HepG2 (cell line): ENCODE results near the gene HBQ1. TPM values are rescaled to one million over a fixed set of nuclear protein-coding genes. Genes with fewer than 3 reads are reported as not detected.
"Not testable (repeated sequence)": the region's sequence is repeated elsewhere in the genome, so short reads cannot be mapped to it uniquely, and the experiment has no call there.

Source experiments
- ATAC-seq: fragments of 200-7000 bp; cut with Tn5 transposase; 3 replicates; pipeline ENCODE4 v1.9.1; 2020; ENCODE audit warnings: mild to moderate bottlenecking, moderate library complexity
- BruUV-seq: library from RNA; stranded (reverse); fragments of 400-500 nt; replicated peaks from 2 replicates; lab custom pipeline; 2021; lab: Mats Ljungman, UMichigan
- CTCF ChIA-PET: fragments of 300-600 bp; formaldehyde crosslinking; extraction: SDS; loops from one replicate; lab custom pipeline; 2021; ENCODE audit warnings: low total read pairs, inconsistent platforms, low intra/inter-chr PET ratio; lab: Yijun Ruan, JAX
- POLR2A ChIA-PET: fragments of 350-600 bp; sonication (Branson Sonifier 250); formaldehyde crosslinking; loops from one replicate; lab custom pipeline; 2020; ENCODE audit warnings: antibody characterized with exemption, inconsistent platforms; lab: Yijun Ruan, JAX
- DNase-seq: peaks from one replicate; pipeline ENCODE4 v3.0.0-alpha.2; 2015; ENCODE audit warnings: low spot score
- FAIRE-seq: peaks from 3 replicates; lab custom pipeline; 2011; peaks lifted over from hg19 to GRCh38; lab: Jason Lieb, UNC
- H2AFZ ChIP-seq: one replicate; pipeline ENCODE4 v1.6.1; 2011; ENCODE audit warnings: low read length, inconsistent platforms
- H3K27ac ChIP-seq: fragments of 300-600 bp; 3 replicates; pipeline ENCODE4 v1.8.0; 2011; ENCODE audit warnings: mixed run types, mild to moderate bottlenecking, mixed read lengths, low read length, inconsistent platforms; ENCODE audit not compliant: insufficient read depth; ENCODE audit errors: extremely low read length
- H3K27me3 ChIP-seq, 2 experiments: fragments of 200-600 bp in 1 of 2; 2 replicates in 1 of 2; 3 replicates in 1 of 2; pipeline versions ENCODE4 v1.6.0 to v1.8.0; 2011; ENCODE audit warnings: low read length in 2 of 2, mild to moderate bottlenecking in 2 of 2, moderate library complexity in 2 of 2, inconsistent platforms in 1 of 2; ENCODE audit not compliant: insufficient read depth in 2 of 2, control insufficient read depth in 1 of 2
- H3K36me3 ChIP-seq, 2 experiments: fragments of 200-600 bp in 1 of 2; replicated peaks in 1 of 2; 2 replicates in 1 of 2; 3 replicates in 1 of 2; pipeline versions ENCODE4 v1.5.1 to v1.8.0; 2011; ENCODE audit warnings: low read length in 2 of 2, inconsistent platforms in 1 of 2; ENCODE audit not compliant: insufficient read depth in 2 of 2, control insufficient read depth in 1 of 2
- H3K4me1 ChIP-seq: 2 replicates; pipeline ENCODE4 v1.5.1; 2012; ENCODE audit warnings: low read length, inconsistent platforms; ENCODE audit not compliant: insufficient read depth
- H3K4me2 ChIP-seq: 2 replicates; pipeline ENCODE4 v1.6.0; 2011; ENCODE audit warnings: low read depth, low read length, inconsistent platforms
- H3K4me3 ChIP-seq, 3 experiments: fragments of 200-600 bp in 1 of 3; sonication (generic), shearing (Covaris generic) in 1 of 3; replicated peaks in 1 of 3; 2 replicates each; pipeline ENCODE4 v1.5.1; 2011 to 2016; ENCODE audit warnings: low read length in 3 of 3, inconsistent platforms in 2 of 3, low read depth in 2 of 3, mild to moderate bottlenecking in 2 of 3, control low read depth in 1 of 3, mixed read lengths in 1 of 3; ENCODE audit not compliant: insufficient read depth in 1 of 3
- H3K79me2 ChIP-seq: one replicate; pipeline ENCODE4 v1.6.1; 2011; ENCODE audit warnings: low read length, inconsistent platforms; ENCODE audit not compliant: insufficient read depth
- H3K9ac ChIP-seq: 2 replicates; pipeline ENCODE4 v1.6.0; 2011; ENCODE audit warnings: mild to moderate bottlenecking, low read depth, low read length, inconsistent platforms; ENCODE audit not compliant: insufficient read depth
- H3K9me3 ChIP-seq: 2 replicates; pipeline ENCODE4 v1.5.1; 2012; ENCODE audit warnings: mild to moderate bottlenecking, low read length
- H4K20me1 ChIP-seq: 2 replicates; pipeline ENCODE4 v1.6.0; 2011; ENCODE audit warnings: inconsistent platforms, mild to moderate bottlenecking, low read length, moderate library complexity; ENCODE audit not compliant: insufficient read depth
- DNMT1 ChIP-seq: sonication (generic); formaldehyde crosslinking; IDR thresholded peaks from 2 replicates; pipeline ENCODE4 v1.5.1; 2020; ENCODE audit warnings: mild to moderate bottlenecking, missing genetic modification reagents
- KDM2A ChIP-seq: sonication (generic); formaldehyde crosslinking; IDR thresholded peaks from 2 replicates; pipeline ENCODE4 v1.4.0; 2020; ENCODE audit warnings: low read depth, missing genetic modification reagents, borderline replicate concordance
- ZNF800 ChIP-seq: sonication (generic); formaldehyde crosslinking; IDR thresholded peaks from 2 replicates; pipeline ENCODE4 v1.4.0; 2020; ENCODE audit warnings: missing genetic modification reagents
- WGBS: methylation state at CpG from one replicate; pipeline ENCODE4 v1.1.6; 2017; ENCODE audit warnings: low lambda C conversion rate; 5-methylcytosine and 5-hydroxymethylcytosine counted together
- in situ Hi-C: cut with HindIII; loops from 2 replicates; pipeline ENCODE4 v1.10.0; 2017; ENCODE audit warnings: low pct_unique_long_range_greater_than_20kb; ENCODE audit not compliant: extremely low pct_ligation_motif_present
- intact Hi-C: fragments of 100-400 bp; cut with micrococcal nuclease; formaldehyde crosslinking; loops from one replicate; pipeline ENCODE4 v1.10.0; 2022; ENCODE audit not compliant: unreplicated experiment
- polyA plus RNA-seq, 8 experiments: library from polyadenylated mRNA; depleted of rRNA in 3 of 8; stranded (reverse) in 7 of 8; unstranded in 1 of 8; fragments of >200 nt; fragmentation: Illumina TruSeq in 4 of 8; extraction: Trizol in 4 of 8; gene quantifications; 2 replicates each; pipeline versions ENCODE4 v1.2.1 to v1.2.3, GENCODE V29; 2011 to 2016; ENCODE audit warnings: low read depth in 4 of 8, missing spikeins in 1 of 8, mixed read lengths in 1 of 8; ENCODE audit not compliant: insufficient read depth in 1 of 8
- total RNA-seq, 5 experiments: library from RNA; depleted of rRNA; stranded (reverse); fragments of >200 nt; fragmentation: Illumina TruSeq; extraction: Trizol; gene quantifications; 2 replicates each; pipeline ENCODE4 v1.2.3, GENCODE V29; 2016; ENCODE audit warnings: low read depth in 1 of 5

Gene HBQ1
- total and polyA plus RNA-seq, 2 of the 13 experiments (the other 11 are each of a cell fraction or from before 2014, with no cell fraction given): 4.9 to 7.4 TPM

- H3K9ac ChIP-seq, H3K9me3 ChIP-seq, ATAC-seq, H3K4me3 ChIP-seq, CTCF ChIA-PET, H2AFZ ChIP-seq, intact Hi-C loops, H3K79me2 ChIP-seq, in situ Hi-C loops, FAIRE-seq, H3K27ac ChIP-seq, POLR2A ChIA-PET, BruUV-seq, H4K20me1 ChIP-seq, DNase-seq, H3K36me3 ChIP-seq: not testable (repeated sequence)
- TF ChIP-seq KDM2A (CRISPR knock-in tag): peak; percentile 28; the same call in 1 of the 2 replicates
- TF ChIP-seq ZNF800 (CRISPR knock-in tag): 0 out of 2 replicates have a peak, but pooled peaks have one; percentile 32
- Histone ChIP-seq H3K4me2 (peak within 1 kb of the TSS; percentile 6; the same call in 1 of the 2 replicates), H3K4me1 (peaks cover 28% of the 10 kb centered on the region), H3K27me3 (peaks cover 0 to 18% of the 10 kb centered on the region in 2 experiments; a peak in 4 of 5 replicates)
- 11% methylated on average over 12 of the region's 88 CpGs for WGBS
Measured at GRCh38 chr16:176477-177382, 3.5 kb upstream of the HBQ1 start, which contains the start of gene HBA1. Gene HBA1 (plus strand): TSS chr16:176680. CDS start chr16:176717, 37 bp downstream.

- intact Hi-C loops (no loop called here), in situ Hi-C loops (no loop called here)
- Histone ChIP-seq H2AFZ (no peak overlapping the region), H3K36me3 (no peaks in the 10 kb centered on the region), H3K9ac (no peak overlapping the region), H3K4me2 (peak overlapping the region; percentile 6; the same call in 1 of the 2 replicates), H3K9me3 (no peaks in the 10 kb centered on the region), H3K4me3 (no peak overlapping the region; a peak in 1 of 6 replicates), H4K20me1 (0 out of 2 replicates have a peak, but pooled peaks cover 6% of the 10 kb centered on the region)
- BruUV-seq: no TSS peak
- no peak for DNase-seq
- TF ChIP-seq DNMT1 (CRISPR knock-in tag) (no peak), KDM2A (CRISPR knock-in tag) (peak; percentile 5; the same call in 1 of the 2 replicates)
- TF ChIP-seq, all 625 proteins: peak for 1
- no peaks in the 10 kb centered on the region for H3K79me2 ChIP-seq
- H3K27ac ChIP-seq: no peak overlapping the region
- WGBS: 20% methylated on average over 11 of the region's 13 CpGs
- ChIA-PET CTCF (no interaction called here), POLR2A (no interaction called here)
- ATAC-seq (no peak), FAIRE-seq (no peak)
- peaks cover 28% of the 10 kb centered on the region for H3K4me1 ChIP-seq
- peaks cover 0 to 18% of the 10 kb centered on the region in 2 experiments; a peak in 4 of 5 replicates for H3K27me3 ChIP-seq
Measured at GRCh38 chr16:177394-177822, 2.9 kb upstream of the HBQ1 start.
